HCT116 (cell line): ENCODE measurements around the gene GXYLT2.

Experiments used
- EZH2 ChIP-seq: fragments of 200-600 bp; sonication (generic); IDR thresholded peaks from 2 replicates; pipeline ENCODE4 v1.6.1; 2017; ENCODE audit warnings: antibody characterized with exemption, mixed run types
- POLR2A ChIP-seq: IDR thresholded peaks from 2 replicates; pipeline ENCODE4 v1.7.0; 2011; ENCODE audit warnings: borderline replicate concordance; ENCODE audit not compliant: insufficient read depth, insufficient read length; ENCODE audit errors: extremely low read depth

GRCh38 chr3:72904163-72904562, 16.3 kb downstream of the GXYLT2 start:
- TF ChIP-seq EZH2 = no peak
- TF ChIP-seq POLR2A = no peak
